Measurements from ENCODE around the gene SBK2. TPM values are rescaled to one million over a fixed set of nuclear protein-coding genes. Genes with fewer than 3 reads are reported as not detected.
A peak's percentile ranks its signal among the peaks of the same experiment; 100 is the strongest.

SBK2 gene
- total RNA-seq, 1 donor from 2014 or later: 0.42 TPM

DNA sequence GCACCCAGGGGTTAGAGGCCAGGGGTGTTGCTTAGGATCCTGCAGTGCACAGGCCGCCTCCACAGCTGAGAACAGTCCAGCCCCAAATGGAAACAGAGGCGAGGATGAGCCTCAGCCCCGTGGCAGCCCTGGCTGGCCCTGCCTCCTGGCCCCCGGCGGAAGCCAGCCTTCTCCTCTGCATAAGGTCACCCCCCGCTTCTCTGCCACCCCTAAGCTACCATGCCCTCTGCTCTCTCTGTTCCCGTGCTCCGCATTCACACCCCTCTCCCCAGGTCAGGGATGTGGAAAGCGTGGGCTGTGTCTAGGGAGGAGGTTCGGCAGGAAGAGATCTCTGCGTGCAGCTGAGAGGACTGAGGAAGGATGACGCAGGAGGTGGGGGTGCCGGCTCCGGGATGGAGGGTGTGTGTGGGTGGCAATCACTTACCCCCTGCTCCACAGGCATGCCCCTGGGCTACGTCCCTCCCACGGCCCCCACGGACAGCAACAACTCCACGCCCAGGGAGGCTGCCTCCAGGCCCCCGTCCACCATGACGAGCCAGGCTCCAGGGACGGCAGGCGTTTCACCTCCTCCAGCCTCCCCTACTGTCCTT lies 42.7 kb downstream of the SBK2 start:
- no peak for DNase-seq
- Mint-ChIP-seq H3K27me3 (ENCODE audit: unreplicated experiment) (peaks cover 10% of the 10 kb centered on the region), H3K4me1 (ENCODE audit: low read depth, unreplicated experiment) (peaks cover 10% of the 10 kb centered on the region), H3K36me3 (ENCODE audit: unreplicated experiment) (no peaks in the 10 kb centered on the region), H3K9me3 (ENCODE audit: unreplicated experiment) (peaks cover 7% of the 10 kb centered on the region), H3K27ac (ENCODE audit: unreplicated experiment) (no peak overlapping the region), H3K4me3 (ENCODE audit: unreplicated experiment) (no peak overlapping the region)
- TF ChIP-seq, protein P1, sequence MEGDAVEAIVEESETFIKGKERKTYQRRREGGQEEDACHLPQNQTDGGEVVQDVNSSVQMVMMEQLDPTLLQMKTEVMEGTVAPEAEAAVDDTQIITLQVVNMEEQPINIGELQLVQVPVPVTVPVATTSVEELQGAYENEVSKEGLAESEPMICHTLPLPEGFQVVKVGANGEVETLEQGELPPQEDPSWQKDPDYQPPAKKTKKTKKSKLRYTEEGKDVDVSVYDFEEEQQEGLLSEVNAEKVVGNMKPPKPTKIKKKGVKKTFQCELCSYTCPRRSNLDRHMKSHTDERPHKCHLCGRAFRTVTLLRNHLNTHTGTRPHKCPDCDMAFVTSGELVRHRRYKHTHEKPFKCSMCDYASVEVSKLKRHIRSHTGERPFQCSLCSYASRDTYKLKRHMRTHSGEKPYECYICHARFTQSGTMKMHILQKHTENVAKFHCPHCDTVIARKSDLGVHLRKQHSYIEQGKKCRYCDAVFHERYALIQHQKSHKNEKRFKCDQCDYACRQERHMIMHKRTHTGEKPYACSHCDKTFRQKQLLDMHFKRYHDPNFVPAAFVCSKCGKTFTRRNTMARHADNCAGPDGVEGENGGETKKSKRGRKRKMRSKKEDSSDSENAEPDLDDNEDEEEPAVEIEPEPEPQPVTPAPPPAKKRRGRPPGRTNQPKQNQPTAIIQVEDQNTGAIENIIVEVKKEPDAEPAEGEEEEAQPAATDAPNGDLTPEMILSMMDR (IDR thresholded peaks at IDR 0.05; ENCODE audit: partially characterized antibody, unreplicated experiment): no peak

DNA sequence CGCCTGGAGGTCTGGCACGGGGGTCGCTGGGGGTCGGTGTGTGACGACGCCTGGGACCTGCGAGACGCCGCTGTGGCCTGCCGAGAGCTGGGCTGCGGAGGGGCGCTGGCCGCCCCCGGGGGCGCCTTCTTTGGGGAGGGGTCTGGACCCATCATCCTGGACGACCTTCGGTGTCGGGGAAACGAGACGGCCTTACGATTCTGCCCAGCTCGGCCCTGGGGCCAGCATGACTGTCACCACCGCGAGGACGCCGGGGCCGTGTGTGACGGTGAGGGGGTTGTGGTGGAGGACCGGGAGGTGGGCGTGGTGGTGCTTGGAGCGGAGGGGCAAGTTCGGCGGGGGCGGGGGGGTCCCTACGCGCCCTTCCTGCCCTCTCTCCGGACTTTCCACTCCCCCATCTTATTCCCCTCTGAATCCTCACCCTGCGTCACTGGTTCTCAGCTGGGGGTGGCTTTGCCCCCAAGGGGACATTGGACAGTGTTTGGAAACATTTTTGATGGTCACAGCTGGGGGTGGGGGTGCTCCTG lies 43.2 kb downstream of the SBK2 start:
- peaks cover 10% of the 10 kb centered on the region for H3K27me3 Mint-ChIP-seq (ENCODE audit: unreplicated experiment)
- H3K9me3 Mint-ChIP-seq (ENCODE audit: unreplicated experiment): peaks cover 7% of the 10 kb centered on the region
- H3K36me3 Mint-ChIP-seq (ENCODE audit: unreplicated experiment): no peaks in the 10 kb centered on the region
- H3K4me3 Mint-ChIP-seq (ENCODE audit: unreplicated experiment): no peak overlapping the region
- H3K27ac Mint-ChIP-seq (ENCODE audit: unreplicated experiment): no peak overlapping the region
- peaks cover 10% of the 10 kb centered on the region for H3K4me1 Mint-ChIP-seq (ENCODE audit: low read depth, unreplicated experiment)
- TF ChIP-seq, protein P1 (IDR thresholded peaks at IDR 0.05; ENCODE audit: partially characterized antibody, unreplicated experiment): no peak
- DNase-seq: no peak

DNA sequence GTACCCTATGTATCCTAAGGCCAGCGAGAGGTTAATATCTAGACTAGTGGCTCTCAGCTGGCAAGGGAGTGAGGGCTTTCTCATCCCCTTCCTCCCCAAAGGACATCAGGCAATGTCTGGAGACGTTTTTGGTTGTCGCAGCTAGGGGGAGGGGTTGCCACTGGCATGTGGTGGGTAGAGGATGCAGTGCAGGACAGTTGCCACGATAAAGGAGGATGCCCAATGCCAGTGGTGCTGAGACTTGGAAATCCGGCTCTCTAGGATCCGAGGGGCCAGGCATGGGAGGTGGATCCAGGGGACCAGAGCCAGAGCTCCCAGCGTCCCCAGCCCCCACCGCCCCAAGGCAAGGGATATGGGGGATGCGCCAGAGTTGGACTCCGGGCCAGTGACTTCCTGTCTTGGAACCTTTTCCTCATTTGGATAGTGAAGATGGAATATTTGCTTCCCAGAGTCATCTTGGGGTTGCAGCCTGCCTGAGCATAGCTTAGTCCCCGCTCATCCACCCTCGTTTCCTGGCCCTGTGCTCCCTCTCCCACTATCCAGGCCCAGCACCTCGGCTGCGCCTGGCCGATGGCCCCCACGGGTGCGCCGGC lies 43.8 kb downstream of the SBK2 start:
- Mint-ChIP-seq H3K4me1 (ENCODE audit: low read depth, unreplicated experiment) (peaks cover 10% of the 10 kb centered on the region), H3K27me3 (ENCODE audit: unreplicated experiment) (peaks cover 10% of the 10 kb centered on the region), H3K27ac (ENCODE audit: unreplicated experiment) (no peak overlapping the region), H3K36me3 (ENCODE audit: unreplicated experiment) (no peaks in the 10 kb centered on the region), H3K9me3 (ENCODE audit: unreplicated experiment) (peaks cover 7% of the 10 kb centered on the region), H3K4me3 (ENCODE audit: unreplicated experiment) (no peak overlapping the region)
- no peak for DNase-seq
- TF ChIP-seq, protein P1 (IDR thresholded peaks at IDR 0.05; ENCODE audit: partially characterized antibody, unreplicated experiment): no peak

DNA sequence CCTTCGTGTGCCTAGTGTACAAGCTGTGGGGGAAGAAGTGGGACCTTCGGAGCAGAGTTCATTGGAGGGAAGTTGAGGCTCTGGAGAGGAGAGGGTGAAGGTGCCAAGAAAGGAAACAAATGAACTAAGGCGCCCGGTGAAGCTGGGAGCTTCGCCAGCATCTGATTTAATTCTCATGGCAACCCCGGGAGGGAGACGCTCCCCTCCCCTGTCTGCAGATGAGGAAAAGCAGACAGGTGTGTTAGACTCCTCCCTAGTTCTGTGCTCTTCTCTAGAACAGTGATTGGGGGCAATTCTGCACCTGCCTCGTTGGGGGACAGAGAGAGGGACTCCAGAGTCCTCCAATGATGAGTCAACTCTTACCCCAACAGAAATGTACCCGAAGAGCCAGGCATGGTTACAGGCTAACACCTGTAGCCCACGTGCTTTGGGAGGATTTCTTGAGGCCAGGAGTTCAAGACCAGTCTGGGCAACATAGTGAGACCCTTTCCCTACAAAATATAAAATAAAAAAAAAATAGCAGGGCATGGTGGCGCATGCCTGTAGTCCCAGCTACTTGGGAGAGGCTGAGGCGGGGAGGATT lies 44.5 kb downstream of the SBK2 start:
- Mint-ChIP-seq H3K4me1 (ENCODE audit: low read depth, unreplicated experiment) (peaks cover 12% of the 10 kb centered on the region), H3K36me3 (ENCODE audit: unreplicated experiment) (no peaks in the 10 kb centered on the region), H3K27ac (ENCODE audit: unreplicated experiment) (no peak overlapping the region), H3K9me3 (ENCODE audit: unreplicated experiment) (peaks cover 6% of the 10 kb centered on the region), H3K4me3 (ENCODE audit: unreplicated experiment) (peak overlapping the region; percentile 3), H3K27me3 (ENCODE audit: unreplicated experiment) (peaks cover 12% of the 10 kb centered on the region)
- no peak for DNase-seq
- TF ChIP-seq, protein P1 (IDR thresholded peaks at IDR 0.05; ENCODE audit: partially characterized antibody, unreplicated experiment): no peak

Measured in glutamatergic neuron (in vitro differentiated cells).